ENCODE measurements around the gene FBXL13.
"Not testable (repeated sequence)": the region's sequence is repeated elsewhere in the genome, so short reads cannot be mapped to it uniquely, and the experiment has no call there.

The FBXL13 gene

GRCh38 chr7:102979670-102980069, 94.9 kb downstream of the FBXL13 start:
- DNase-seq: no peak

GRCh38 chr7:102978284-102978683, 96.3 kb downstream of the FBXL13 start:
- DNase-seq: no peak

DNA sequence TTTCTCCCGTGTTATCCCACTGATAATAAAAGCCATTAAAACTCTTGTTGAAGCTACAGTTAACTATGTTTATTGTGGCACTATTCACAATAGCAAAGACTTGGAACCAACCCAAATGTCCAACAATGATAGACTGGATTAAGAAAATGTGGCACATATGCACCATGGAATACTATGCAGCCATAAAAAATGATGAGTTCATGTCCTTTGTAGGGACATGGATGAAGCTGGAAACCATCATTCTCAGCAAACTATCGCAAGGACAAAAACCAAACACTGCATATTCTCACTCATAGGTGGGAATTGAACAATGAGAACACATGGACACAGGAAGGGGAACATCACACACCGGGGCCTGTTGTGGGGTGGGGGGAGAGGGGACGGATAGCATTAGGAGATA, 97.0 kb downstream of the FBXL13 start:
- DNase-seq: not testable (repeated sequence)

DNA sequence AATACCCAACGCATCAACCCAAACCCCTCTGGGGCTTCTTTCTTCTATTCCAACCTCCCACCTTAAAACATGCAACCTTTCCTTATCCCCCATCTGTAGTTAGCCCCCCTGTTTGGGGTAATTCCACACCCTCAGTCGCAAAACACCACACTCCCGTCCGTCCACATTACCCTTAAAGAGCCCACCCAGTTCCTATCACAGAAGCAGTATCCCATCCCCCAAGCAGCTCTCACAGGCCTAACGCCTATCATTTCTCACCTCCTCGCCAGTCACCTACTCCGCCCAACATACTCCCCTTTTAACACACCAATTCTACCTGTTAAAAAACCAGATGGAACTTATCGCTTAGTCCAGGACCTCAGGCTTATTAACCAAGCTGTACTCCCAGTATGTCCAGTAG, 98.1 kb downstream of the FBXL13 start:
- no peak for DNase-seq

GRCh38 chr7:102975854-102976253, 98.7 kb downstream of the FBXL13 start:
- DNase-seq: no peak

GRCh38 chr7:102974366-102975236, 100.0 kb downstream of the FBXL13 start:
- no peak for DNase-seq

GRCh38 chr7:102973096-102973802, 101.3 kb downstream of the FBXL13 start:
- no peak for DNase-seq

GRCh38 chr7:102967798-102968197, 106.8 kb downstream of the FBXL13 start:
- DNase-seq: no peak

GRCh38 chr7:102966465-102966864, 108.1 kb downstream of the FBXL13 start:
- DNase-seq: no peak

GRCh38 chr7:102961993-102962392, 112.6 kb downstream of the FBXL13 start:
- DNase-seq: not testable (repeated sequence)

- not testable (repeated sequence) for DNase-seq
Observed at GRCh38 chr7:102958004-102958403, 116.6 kb downstream of the FBXL13 start.

DNA sequence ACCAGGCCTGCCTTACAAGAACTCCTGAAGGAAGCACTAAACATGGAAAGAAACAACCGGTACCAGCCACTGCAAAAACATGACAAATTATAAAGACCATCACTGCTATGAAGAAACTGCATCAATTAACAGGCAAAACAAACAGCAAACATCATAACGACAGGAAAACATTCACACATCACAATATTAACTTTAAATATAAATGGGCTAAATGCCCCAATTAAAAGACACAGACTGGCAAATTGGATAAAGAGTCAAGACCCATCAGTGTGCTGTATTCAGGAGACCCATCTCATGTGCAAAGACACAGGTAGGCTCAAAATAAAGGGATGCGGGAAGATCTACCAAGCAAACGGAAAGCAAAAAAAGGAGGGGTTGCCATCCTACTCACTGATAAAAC, 120.2 kb downstream of the FBXL13 start:
- not testable (repeated sequence) for DNase-seq

DNA sequence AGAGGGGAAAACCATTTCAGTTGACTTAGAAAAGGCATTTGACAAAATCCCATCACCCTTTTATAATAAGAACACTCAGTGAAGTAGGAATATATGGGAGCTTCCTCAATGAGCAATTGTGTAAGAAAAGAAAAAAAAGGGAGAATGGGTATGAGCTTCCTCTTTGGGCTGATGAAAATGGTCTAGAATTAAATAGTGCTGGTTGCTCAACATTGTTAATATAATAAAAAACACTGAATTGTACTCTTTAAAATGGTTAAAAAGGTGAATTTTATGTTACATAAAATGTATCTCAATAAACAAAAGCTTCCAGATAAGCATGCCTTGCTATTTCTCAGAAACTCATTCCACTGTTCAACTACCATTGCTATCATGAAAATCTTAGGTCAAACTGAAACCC, 121.2 kb downstream of the FBXL13 start:
- DNase-seq: no peak

DNA sequence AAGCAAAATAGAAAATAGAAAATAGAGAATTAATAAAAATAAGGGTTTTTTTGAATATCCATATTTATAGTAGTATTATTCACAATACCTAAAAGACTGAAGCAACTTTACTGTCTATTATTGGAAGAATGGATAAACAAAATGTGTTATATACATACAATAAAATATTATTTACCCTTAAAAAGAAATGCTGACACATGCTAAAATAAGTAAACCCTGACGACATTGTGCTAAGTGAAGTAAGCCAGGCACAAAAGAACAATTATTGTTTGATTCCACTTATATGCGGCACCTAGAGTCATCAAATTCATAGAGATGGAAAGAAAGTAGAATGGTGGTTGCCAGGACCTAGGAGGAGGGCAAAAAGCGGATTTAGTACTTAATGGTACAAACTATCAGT, 122.8 kb downstream of the FBXL13 start:
- DNase-seq: no peak

DNA sequence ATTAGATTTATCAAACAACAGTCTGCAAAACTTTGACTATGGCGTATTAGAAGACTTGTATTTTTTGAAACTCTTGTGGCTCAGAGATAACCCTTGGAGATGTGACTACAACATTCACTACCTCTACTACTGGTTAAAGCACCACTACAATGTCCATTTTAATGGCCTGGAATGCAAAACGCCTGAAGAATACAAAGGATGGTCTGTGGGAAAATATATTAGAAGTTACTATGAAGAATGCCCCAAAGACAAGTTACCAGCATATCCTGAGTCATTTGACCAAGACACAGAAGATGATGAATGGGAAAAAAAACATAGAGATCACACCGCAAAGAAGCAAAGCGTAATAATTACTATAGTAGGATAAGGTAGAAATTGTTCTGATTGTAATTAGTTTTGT, 130.4 kb downstream of the FBXL13 start:
- no peak for DNase-seq

- no peak for DNase-seq
Observed at GRCh38 chr7:102943423-102944169, 131.0 kb downstream of the FBXL13 start.

- no peak for DNase-seq
Observed at GRCh38 chr7:102942868-102943267, 131.7 kb downstream of the FBXL13 start.

DNA sequence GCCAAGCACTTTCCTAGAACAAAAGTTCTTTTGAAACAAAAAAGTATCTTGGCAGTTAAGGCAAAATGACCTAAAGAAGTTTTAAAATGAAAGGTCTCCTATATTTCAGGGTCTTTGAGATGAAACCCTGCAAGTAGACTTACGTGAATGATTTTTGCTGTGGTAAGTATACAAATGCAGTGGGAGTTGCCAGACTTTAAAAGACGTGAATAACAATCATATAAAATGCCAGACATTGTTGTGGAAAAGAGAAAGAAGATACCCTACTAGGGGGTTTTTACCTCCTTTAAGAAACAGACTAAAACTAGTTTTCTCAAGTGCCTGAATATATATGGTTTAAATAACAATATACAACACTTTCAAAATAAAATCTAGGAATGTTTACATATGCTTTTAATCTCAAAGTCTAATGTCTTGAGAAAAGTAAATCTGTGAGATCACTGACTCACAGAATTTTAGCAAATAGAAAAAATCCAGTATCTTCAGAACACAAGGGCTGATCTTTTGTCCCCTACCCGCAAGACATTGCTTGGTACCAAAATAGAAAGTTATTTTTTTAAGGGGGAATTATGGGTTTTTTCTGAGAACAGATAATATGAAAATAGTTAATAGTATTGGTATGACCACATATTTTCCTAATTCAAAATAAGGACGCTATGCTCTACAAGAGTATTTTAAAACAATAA, 132.3 kb downstream of the FBXL13 start:
- no peak for DNase-seq

DNA sequence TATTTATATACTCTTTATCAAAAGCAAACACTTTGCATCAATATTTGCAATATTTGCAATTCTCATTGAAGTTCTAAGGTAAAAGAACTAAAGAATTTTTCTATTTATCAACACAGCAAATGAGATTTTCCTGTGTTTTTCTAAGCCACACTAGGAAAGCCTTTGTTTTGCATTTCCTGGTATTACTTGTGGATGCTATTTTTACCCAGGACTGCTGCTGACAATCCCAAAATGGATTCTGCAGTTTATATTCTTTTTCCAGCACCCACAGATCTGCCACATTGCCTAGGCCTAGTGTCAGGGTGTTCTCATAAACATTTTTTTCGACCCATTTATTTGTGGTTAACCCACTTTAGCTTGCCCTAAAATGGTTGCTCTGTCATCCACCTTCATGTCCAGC, 135.9 kb downstream of the FBXL13 start:
- DNase-seq: no peak

DNA sequence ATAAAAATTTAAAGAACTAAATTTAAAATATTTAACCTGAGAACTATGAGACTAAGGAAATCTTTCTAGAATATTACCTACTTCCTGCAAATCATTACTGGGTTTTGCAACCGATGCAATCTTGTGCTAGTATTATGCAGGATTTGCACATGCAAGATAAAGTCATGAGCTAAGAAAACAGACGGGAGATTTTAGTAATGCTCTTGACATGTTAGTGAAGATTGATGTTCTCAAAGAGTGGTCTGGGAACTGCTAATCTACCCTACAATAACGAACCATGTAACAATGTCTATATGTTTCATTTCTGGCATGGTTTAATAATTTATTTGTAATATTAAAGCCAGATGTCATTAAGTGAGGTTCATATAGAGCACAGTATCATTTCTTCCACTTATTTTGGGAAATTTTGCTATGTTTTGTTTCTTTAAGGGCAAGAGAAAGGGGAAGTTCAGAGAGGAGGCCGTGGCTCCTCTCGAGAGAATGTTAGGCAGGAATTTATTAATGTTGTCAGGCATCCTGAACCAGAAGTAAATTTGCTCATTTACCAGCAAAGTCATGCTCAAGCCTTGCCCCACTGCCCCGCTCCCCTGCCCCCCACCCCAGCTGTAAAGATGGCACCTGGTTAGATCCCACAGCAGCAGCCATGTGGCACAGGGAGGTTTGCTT, 139.0 kb downstream of the FBXL13 start:
- no peak for DNase-seq

GRCh38 chr7:102934701-102935100, 139.9 kb downstream of the FBXL13 start:
- DNase-seq: no peak

- DNase-seq: no peak
Observed at GRCh38 chr7:102934239-102934638, 140.4 kb downstream of the FBXL13 start.

All from activated naive CD4-positive, alpha-beta T cell treated with Interleukin-2 at 50 U/mL for 16 hours (primary cell).